Neural cell (in vitro differentiated cells): ENCODE results near the gene UQCRQ.

Source experiments
- EP300 ChIP-seq: fragments of 450-650 bp; conservative IDR thresholded peaks from 2 replicates; pipeline ENCODE4 v1.6.1; 2014; ENCODE audit warnings: antibody characterized with exemption, mild to moderate bottlenecking, moderate library complexity; ENCODE audit not compliant: poor library complexity, severe bottlenecking
- EZH2 ChIP-seq: fragments of 200-600, 300-800 bp; shearing (Covaris generic), sonication (generic); IDR thresholded peaks from 2 replicates; pipeline ENCODE4 v1.6.1; 2014; ENCODE audit warnings: antibody characterized with exemption, low read length, borderline replicate concordance, mild to moderate bottlenecking; ENCODE audit not compliant: insufficient read depth, poor library complexity, severe bottlenecking
- MXI1 ChIP-seq: fragments of 450-650 bp; conservative IDR thresholded peaks from 2 replicates; pipeline ENCODE4 v1.6.1; 2014; ENCODE audit warnings: antibody characterized with exemption, mild to moderate bottlenecking; ENCODE audit not compliant: poor library complexity, severe bottlenecking
- POLR2AphosphoS5 ChIP-seq: IDR thresholded peaks from 2 replicates; pipeline ENCODE4 v1.6.1; 2012
- RAD21 ChIP-seq: fragments of 450-650 bp; conservative IDR thresholded peaks from 2 replicates; pipeline ENCODE4 v1.6.1; 2014; ENCODE audit warnings: antibody characterized with exemption, mild to moderate bottlenecking, moderate library complexity
- TAF1 ChIP-seq: IDR thresholded peaks from 2 replicates; pipeline ENCODE4 v1.6.1; 2012; ENCODE audit warnings: low read depth
- TF ChIP-seq, protein P1 (sequence below): fragments of 450-650 bp; IDR thresholded peaks from 2 replicates; pipeline ENCODE4 v1.5.1; 2014; ENCODE audit warnings: antibody characterized with exemption, mild to moderate bottlenecking, moderate library complexity; ENCODE audit not compliant: poor library complexity, severe bottlenecking

DNA sequence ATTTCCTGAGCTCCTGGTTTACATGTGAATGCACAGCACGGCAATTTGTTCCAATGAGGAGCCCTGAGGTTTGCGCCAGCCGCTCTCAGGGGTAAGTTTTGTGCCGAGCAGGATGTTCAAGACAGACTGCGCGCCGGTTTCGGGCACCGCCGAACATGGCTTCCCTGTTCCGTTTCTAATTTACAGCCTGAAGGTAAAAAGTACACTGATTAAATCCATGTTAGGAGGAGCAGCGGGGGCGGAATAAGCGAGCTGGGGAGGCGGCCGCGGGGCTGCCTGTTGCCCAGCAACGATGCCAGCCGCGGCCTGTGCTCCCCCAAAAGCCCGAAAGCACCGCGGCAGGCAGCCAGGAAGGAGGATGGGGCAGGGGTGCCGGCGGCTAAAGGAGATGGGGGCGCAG is 47.0 kb upstream of the UQCRQ start:
- TF ChIP-seq EZH2, result no peak
- TF ChIP-seq, protein P1, sequence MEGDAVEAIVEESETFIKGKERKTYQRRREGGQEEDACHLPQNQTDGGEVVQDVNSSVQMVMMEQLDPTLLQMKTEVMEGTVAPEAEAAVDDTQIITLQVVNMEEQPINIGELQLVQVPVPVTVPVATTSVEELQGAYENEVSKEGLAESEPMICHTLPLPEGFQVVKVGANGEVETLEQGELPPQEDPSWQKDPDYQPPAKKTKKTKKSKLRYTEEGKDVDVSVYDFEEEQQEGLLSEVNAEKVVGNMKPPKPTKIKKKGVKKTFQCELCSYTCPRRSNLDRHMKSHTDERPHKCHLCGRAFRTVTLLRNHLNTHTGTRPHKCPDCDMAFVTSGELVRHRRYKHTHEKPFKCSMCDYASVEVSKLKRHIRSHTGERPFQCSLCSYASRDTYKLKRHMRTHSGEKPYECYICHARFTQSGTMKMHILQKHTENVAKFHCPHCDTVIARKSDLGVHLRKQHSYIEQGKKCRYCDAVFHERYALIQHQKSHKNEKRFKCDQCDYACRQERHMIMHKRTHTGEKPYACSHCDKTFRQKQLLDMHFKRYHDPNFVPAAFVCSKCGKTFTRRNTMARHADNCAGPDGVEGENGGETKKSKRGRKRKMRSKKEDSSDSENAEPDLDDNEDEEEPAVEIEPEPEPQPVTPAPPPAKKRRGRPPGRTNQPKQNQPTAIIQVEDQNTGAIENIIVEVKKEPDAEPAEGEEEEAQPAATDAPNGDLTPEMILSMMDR, result no peak
- no peak for TF ChIP-seq RAD21
- no peak for TF ChIP-seq TAF1
- no peak for TF ChIP-seq POLR2AphosphoS5
- TF ChIP-seq MXI1, result no peak
- no peak for TF ChIP-seq EP300
